GM18502 (cell line): ENCODE data around the gene MOCOS.

Experiments
- ATAC-seq: cut with Tn5 transposase; IDR thresholded peaks from one replicate; pipeline ENCODE4 v1.9.1; 2021; ENCODE audit warnings: mild to moderate bottlenecking; ENCODE audit not compliant: unreplicated experiment, poor library complexity

MOCOS gene

GRCh38 chr18:36264283-36264682 is 77.0 kb downstream of the MOCOS start:
- ATAC-seq: no peak

DNA sequence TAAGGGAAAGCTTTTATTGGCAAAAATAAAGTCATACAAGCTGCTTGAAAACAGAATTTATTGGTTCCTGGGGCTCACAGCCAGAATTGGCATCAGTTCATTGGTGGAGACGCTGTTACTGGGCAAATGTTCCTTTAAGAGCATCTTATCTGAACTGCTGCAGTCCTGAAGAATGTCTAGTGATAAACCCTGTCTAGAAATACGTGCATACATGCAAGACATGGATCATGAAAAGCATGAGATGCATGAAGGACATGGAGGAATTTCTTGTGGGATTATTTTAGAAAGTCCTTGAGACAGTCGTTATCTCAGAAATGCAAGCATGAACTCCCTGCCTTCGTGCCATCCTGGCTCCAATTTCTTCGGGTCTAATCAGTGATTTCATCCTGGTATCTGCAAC is 77.7 kb downstream of the MOCOS start:
- ATAC-seq: no peak

- ATAC-seq: no peak
Measured at GRCh38 chr18:36269157-36269556, 81.9 kb downstream of the MOCOS start.

GRCh38 chr18:36271153-36271552 is 83.9 kb downstream of the MOCOS start:
- ATAC-seq: no peak

- ATAC-seq: no peak
Measured at GRCh38 chr18:36273347-36273746, 86.0 kb downstream of the MOCOS start.

DNA sequence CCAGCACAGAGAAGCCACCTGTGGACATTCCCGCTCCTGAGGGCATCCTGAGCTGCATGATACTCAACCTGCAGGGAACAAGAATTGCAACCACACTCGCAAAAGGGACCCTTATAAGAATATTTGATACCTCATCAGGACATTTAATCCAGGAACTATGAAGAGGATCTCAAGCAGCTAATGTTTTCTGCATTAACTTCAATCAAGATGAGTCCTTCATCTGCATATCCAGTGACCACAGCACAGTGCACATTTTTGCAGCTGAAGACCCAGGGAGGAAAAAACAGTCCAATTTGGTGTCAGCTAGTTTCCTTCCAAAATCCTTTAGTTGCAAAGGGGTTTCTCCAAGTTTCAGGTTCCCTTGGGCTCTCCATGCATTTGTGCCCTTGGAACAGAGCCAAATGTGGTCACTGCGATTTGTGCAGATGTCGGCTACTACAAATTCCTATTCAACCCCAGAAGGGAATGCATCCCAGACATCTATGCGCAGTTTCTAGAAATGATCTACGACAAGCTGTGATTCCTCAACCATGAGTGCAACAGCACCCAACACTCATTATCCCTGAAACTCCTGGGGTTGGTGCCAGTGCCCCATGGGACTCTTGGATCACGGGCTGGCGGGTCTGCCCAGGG is 86.9 kb downstream of the MOCOS start:
- no peak for ATAC-seq

- ATAC-seq: no peak
Measured at GRCh38 chr18:36275561-36275960, 88.3 kb downstream of the MOCOS start.

DNA sequence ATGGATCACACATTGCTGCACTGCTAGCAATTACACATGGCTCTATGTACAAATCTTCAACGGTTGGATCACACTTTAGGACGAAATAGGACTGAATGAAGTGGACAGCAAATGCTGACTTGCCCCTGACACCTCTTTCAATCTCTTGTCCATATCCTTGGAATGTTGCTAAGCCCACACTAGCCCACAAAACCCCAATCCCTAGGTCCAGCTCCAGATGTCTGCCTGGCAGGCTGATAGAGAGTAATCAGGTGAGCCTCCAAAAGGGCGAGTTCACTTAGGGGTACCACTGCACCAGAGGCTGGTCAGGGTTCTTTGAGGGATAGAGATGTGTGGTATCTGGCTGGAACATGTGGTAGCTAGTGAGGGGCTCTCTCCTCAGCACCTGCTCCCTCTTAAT is 91.7 kb downstream of the MOCOS start:
- no peak for ATAC-seq

DNA sequence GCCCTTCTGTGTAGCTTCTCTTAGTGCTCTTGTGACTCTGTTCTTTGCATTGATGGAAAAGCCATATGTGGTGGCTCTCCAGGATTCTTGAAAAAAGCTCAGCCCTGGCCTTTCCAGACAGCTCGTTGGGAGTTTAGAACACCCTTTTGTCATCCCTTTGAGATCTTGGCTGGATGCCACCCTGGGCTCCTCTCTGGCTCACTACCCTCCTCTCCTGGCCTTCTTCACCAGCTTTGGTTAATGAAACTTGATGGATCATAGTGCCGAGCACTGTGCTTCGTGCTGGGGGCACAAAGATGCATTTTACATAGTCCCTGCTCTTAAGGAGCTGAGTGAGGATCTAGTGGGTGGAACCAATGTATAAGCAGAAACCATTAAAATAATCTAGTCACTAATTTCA is 94.6 kb downstream of the MOCOS start:
- ATAC-seq: no peak

DNA sequence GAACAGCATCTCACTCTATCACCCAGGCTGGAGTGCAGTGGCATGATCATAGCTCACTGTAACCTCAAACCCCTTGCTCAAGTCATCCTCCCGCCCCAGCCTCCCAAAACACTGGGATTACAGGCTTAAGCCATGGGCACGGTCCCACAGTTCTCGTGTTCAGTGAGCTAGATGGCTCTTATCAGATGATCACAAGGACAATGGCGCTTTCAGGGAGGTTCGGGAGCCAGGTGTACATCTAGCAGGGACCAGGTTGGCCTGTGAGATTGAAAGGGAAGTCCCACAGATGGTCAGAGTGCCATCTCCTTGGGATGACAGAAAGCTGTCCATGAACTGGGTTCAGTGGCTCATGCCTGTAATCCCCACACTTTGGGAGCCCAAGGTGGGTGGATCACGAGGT is 96.2 kb downstream of the MOCOS start:
- ATAC-seq: no peak

DNA sequence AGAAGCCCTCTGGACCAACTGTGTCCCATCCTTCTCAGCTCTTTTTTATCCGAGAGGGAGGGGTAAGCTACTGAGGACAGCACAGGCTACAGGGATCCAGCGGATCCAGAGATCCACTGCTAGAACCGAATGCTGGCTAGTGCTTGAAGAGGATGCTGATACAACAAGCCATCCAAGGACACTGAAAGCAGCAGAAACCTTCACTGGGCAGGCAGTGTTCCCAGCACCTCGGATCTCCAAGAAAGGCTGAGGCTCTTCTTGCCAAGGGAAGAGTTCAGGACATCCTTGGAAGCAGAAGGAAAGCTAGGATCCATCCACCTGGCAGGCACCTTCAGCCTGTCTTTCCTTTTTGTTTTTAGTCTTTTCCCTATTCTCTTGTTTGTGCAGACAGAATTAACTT is 97.0 kb downstream of the MOCOS start:
- no peak for ATAC-seq

- no peak for ATAC-seq
Measured at GRCh38 chr18:36284671-36285295, 97.5 kb downstream of the MOCOS start.

- no peak for ATAC-seq
Measured at GRCh38 chr18:36287653-36288052, 100.4 kb downstream of the MOCOS start.

DNA sequence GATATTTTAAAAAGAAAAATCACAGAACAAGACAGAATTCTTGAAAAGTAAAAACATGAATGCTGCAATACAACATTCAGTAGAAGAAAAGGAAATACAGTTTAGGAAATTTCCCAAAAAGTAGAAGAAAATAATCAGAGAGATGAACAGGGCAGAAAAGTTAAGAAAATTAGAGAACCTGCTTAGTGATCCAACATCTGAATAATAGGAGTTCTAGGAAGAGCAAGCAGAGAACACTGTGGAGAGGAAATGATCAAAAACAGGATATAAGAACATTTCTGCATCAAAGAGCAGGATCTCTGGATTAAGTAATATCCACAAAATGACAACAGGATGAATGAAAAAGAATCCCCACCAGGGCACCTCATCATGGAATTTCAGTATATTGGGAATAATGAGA is 101.4 kb downstream of the MOCOS start:
- no peak for ATAC-seq

DNA sequence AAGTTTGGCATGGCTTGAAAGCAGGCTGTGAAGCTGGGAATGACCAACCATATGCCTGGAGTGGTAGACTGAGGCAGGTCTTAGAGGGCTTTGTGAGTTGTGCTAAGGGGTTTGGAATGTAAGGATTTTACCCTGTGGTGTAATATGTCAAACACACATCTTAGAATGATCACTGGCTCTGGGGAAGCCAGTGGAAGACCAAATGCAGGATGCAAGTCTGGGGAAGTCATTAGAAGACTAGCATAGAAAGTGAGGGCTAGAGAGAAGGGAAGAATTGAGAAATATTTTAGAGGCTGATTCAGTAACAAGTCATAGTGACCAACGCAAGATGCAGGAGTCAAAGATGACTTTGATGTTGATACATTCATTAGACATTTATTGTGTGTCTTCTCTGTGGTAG is 106.7 kb downstream of the MOCOS start:
- no peak for ATAC-seq

- ATAC-seq: no peak
Measured at GRCh38 chr18:36295214-36295613, 107.9 kb downstream of the MOCOS start.

- ATAC-seq: no peak
Measured at GRCh38 chr18:36295880-36296301, 108.6 kb downstream of the MOCOS start.

DNA sequence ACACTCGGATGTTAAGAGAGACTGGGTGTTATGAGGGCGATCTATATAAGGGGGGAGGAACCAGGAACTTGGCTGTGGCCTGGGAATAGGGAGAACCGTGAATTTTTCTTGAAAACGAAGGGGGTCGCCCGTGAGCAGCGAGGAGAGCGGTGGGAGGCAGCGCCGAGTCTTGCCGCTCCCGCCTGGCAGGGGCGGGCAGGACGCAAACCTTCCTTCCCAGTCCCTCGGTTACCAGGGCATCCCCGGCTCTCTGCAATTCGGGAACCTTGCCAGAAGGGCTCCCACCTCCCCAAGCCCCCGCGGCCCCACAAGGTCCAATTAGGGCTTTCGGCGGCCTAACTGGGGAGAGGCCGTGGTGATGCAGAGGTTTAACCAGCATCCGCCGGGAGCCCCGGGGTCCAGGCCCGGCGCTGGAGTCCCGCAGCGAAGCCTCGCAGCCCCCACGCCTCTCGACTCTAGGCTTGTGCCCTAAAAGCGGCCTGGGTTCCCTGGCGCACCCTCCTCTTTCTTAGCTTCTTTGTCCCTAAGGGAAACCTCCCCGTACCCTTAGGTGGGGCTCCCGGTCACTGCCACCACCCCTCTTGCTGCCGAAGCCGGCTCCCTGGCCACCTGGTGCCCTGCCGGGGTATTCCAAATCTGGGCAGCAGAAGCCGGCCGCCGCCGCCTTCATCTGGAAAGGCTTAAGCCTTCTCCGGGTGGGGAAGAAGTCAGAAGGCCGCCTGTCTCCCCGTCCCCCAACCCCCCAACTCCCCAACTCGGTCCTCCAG is 109.5 kb downstream of the MOCOS start:
- peak; percentile 34 for ATAC-seq

- peak; percentile 65 for ATAC-seq
Measured at GRCh38 chr18:36297417-36298125, 110.3 kb downstream of the MOCOS start, which contains the start of gene FHOD3. Gene FHOD3, plus strand, starts transcription at chr18:36297713. Its CDS starts 123 bp downstream, at chr18:36297836.

DNA sequence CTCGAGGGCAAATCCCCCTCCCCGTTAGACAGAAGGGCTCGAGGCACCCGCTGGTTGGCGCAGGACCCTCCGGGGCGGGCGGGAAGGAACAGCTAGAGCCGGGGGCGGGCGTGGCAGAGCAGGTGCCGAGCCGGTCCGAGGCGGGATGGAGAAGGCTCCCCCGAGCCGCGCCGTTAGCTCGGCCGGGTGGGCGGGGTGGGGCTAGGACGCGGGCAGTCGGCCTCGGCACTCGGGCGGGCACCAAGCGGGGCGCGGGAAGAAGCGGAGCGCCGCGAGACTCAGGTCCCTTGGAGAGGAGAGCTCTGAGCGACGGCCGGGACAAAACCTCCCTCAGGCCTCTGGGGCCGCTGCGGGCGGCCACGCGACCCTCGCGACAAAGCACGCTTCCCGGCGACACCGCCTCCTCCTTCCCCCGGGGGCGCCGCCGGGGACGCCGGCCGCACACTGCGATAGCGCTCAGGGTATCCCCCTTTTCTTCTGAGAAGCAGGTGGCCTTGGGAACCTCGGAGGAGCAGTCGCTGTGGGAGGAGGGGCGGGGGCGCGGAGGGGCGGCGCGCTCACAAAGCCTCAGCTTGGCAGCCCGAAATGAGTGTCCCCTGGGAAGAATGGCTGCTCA is 110.9 kb downstream of the MOCOS start:
- peak; percentile 29 for ATAC-seq
